Mesothelial cell of epicardium (in vitro differentiated cells): ENCODE data around the gene ADGRG7. TPM values are rescaled to one million over a fixed set of nuclear protein-coding genes. Genes with fewer than 3 reads are reported as not detected.

ENCODE experiments used
- DNase-seq, 2 experiments: peaks; one replicate each; pipeline ENCODE4 v3.0.0; 2021; ENCODE audit warnings: low spot score in 2 of 2; ENCODE audit not compliant: unreplicated experiment in 2 of 2
- H3K27ac Mint-ChIP-seq: 2 replicates; pipeline ENCODE4 v1.8.0; 2021; ENCODE audit warnings: mixed read lengths
- H3K27me3 Mint-ChIP-seq: 2 replicates; pipeline ENCODE4 v1.8.0; 2021; ENCODE audit warnings: low read depth, mixed read lengths
- H3K36me3 Mint-ChIP-seq: 2 replicates; pipeline ENCODE4 v1.8.0; 2021; ENCODE audit warnings: mixed read lengths
- H3K4me1 Mint-ChIP-seq: 2 replicates; pipeline ENCODE4 v1.8.0; 2021; ENCODE audit warnings: mixed read lengths
- H3K4me3 Mint-ChIP-seq: 2 replicates; pipeline ENCODE4 v1.8.0; 2021; ENCODE audit warnings: mild to moderate bottlenecking, moderate library complexity, mixed read lengths
- H3K9me3 Mint-ChIP-seq: 2 replicates; pipeline ENCODE4 v1.8.0; 2021; ENCODE audit warnings: mixed read lengths
- CTCF ChIP-seq: fragments of 200-600 bp; sonication (generic); IDR thresholded peaks from one replicate; pipeline ENCODE4 v1.5.0; 2021; ENCODE audit warnings: antibody characterized with exemption; ENCODE audit not compliant: unreplicated experiment
- total RNA-seq: library from RNA; stranded (reverse); gene quantifications from 3 replicates; pipeline ENCODE4 v1.2.1, GENCODE V29; 2021

Gene ADGRG7
- total RNA-seq, 1 donor from 2014 or later, result not detected

GRCh38 chr3:100710261-100710968 is 101.0 kb downstream of the ADGRG7 start:
- Mint-ChIP-seq H3K27me3 (peaks cover 20% of the 10 kb centered on the region), H3K36me3 (peaks cover 17% of the 10 kb centered on the region), H3K4me1 (peaks cover 34% of the 10 kb centered on the region)

GRCh38 chr3:100715176-100715575 is 105.8 kb downstream of the ADGRG7 start:
- H3K4me1 Mint-ChIP-seq, result peaks cover 31% of the 10 kb centered on the region
- H3K4me3 Mint-ChIP-seq, result no peak overlapping the region
- TF ChIP-seq CTCF, result no peak
- H3K36me3 Mint-ChIP-seq, result peaks cover 49% of the 10 kb centered on the region
- DNase-seq, result no peak
- no peak overlapping the region for H3K27ac Mint-ChIP-seq
- H3K27me3 Mint-ChIP-seq, result no peaks in the 10 kb centered on the region
- peaks cover 13% of the 10 kb centered on the region for H3K9me3 Mint-ChIP-seq

More at GRCh38 chr3:100710261-100710968, 101.0 kb downstream of the ADGRG7 start:
- TF ChIP-seq CTCF, result no peak
- H3K4me3 Mint-ChIP-seq, result peak overlapping the region; percentile 90
- DNase-seq, result peak in 1 of 2 experiments; percentile 45
- peak overlapping the region; percentile 95 for H3K27ac Mint-ChIP-seq
- H3K9me3 Mint-ChIP-seq, result peaks cover 6% of the 10 kb centered on the region

- DNase-seq, result no peak
- Mint-ChIP-seq H3K27ac (no peak overlapping the region), H3K4me1 (peaks cover 19% of the 10 kb centered on the region), H3K9me3 (peaks cover 13% of the 10 kb centered on the region), H3K4me3 (no peak overlapping the region), H3K36me3 (peaks cover 59% of the 10 kb centered on the region), H3K27me3 (no peaks in the 10 kb centered on the region)
- TF ChIP-seq CTCF, result no peak
Observed at GRCh38 chr3:100717063-100717462, 107.7 kb downstream of the ADGRG7 start.

GRCh38 chr3:100717637-100718487 is 108.5 kb downstream of the ADGRG7 start:
- Mint-ChIP-seq H3K27ac (no peak overlapping the region), H3K27me3 (no peaks in the 10 kb centered on the region), H3K9me3 (peaks cover 13% of the 10 kb centered on the region), H3K4me1 (peaks cover 12% of the 10 kb centered on the region), H3K4me3 (no peak overlapping the region), H3K36me3 (peaks cover 63% of the 10 kb centered on the region)
- no peak for TF ChIP-seq CTCF
- DNase-seq, result no peak

GRCh38 chr3:100719136-100719535 is 109.7 kb downstream of the ADGRG7 start:
- Mint-ChIP-seq H3K4me3 (no peak overlapping the region), H3K36me3 (peaks cover 63% of the 10 kb centered on the region), H3K4me1 (peaks cover 7% of the 10 kb centered on the region), H3K27ac (peak overlapping the region; percentile 76), H3K27me3 (no peaks in the 10 kb centered on the region), H3K9me3 (peaks cover 13% of the 10 kb centered on the region)
- TF ChIP-seq CTCF, result no peak
- no peak for DNase-seq
